ENCODE data around the gene DLST. TPM values are rescaled to one million over a fixed set of nuclear protein-coding genes. Genes with fewer than 3 reads are reported as not detected.
A peak's percentile ranks its signal among the peaks of the same experiment; 100 is the strongest.

DLST gene
- polyA plus RNA-seq, 3 donors = 116 to 132 (median 122) TPM

- DNase-seq (ENCODE audit: extremely low read depth in 1 of 11, low read depth in 9 of 11, low spot score in 4 of 11) = no peak
Measured at GRCh38 chr14:74855021-74855420, 26.7 kb upstream of the DLST start.

DNA sequence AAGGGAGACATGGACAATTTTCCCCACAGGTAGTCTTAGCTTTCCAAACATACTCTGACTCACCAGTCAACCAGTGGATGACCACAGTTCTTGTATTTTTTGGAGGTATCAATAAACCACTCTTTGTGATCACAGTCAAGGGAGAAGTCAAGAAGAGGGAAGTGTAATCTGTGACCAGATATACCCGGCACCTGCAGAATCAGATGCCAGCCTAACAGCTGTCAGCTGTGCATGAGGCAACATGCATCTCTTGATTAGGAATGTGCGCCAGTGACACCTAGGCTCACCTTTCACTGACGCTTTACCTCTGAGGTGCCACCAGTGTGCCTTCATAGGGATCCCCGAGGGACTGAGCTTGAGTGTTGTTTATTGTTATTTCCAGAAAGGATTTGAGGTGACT lies 25.8 kb upstream of the DLST start:
- no peak for DNase-seq (ENCODE audit: extremely low read depth in 1 of 11, low read depth in 9 of 11, low spot score in 4 of 11)

GRCh38 chr14:74856366-74856765 lies 25.4 kb upstream of the DLST start:
- no peak for DNase-seq (ENCODE audit: extremely low read depth in 1 of 11, low read depth in 9 of 11, low spot score in 4 of 11)

- DNase-seq (ENCODE audit: extremely low read depth in 1 of 11, low read depth in 9 of 11, low spot score in 4 of 11) = no peak
Measured at GRCh38 chr14:74858022-74858421, 23.7 kb upstream of the DLST start.

DNA sequence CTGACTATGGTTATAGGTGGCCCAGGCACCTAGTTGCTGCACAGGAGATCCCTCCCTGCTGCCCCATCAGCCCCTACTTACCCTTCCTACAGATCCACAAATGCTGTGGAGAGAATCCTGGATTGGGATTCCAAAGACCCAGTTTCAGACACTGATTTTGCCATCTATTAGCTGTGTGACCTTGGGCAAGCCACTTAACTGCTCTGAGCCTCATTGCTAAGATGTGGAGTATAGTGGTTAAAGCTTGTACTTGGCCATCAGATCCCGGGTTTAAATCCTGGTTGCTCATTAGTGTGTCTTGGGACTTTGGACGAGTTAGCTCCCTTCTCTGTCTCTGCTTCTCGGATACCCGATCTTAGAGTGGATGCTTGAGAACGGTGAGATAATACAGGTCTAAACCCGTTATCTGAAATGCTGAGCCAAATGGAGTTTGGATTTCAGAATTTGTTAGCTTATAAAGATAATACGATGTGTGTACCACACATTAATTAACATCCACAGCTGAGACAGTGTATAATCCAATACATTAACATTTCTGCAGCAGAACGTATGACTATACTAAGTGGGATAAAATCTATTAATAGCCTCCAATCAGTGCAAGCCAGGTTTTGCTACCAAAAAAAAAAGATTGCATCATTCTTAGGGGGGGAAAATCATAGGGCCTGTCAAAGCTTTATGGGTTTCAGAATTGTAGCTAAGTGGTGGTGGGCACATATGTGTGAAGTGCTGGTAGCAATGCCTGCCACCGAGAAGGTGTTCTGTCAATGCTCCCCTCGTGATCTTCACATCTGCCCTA lies 21.8 kb upstream of the DLST start:
- DNase-seq (ENCODE audit: extremely low read depth in 1 of 11, low read depth in 9 of 11, low spot score in 4 of 11) = no peak

DNA sequence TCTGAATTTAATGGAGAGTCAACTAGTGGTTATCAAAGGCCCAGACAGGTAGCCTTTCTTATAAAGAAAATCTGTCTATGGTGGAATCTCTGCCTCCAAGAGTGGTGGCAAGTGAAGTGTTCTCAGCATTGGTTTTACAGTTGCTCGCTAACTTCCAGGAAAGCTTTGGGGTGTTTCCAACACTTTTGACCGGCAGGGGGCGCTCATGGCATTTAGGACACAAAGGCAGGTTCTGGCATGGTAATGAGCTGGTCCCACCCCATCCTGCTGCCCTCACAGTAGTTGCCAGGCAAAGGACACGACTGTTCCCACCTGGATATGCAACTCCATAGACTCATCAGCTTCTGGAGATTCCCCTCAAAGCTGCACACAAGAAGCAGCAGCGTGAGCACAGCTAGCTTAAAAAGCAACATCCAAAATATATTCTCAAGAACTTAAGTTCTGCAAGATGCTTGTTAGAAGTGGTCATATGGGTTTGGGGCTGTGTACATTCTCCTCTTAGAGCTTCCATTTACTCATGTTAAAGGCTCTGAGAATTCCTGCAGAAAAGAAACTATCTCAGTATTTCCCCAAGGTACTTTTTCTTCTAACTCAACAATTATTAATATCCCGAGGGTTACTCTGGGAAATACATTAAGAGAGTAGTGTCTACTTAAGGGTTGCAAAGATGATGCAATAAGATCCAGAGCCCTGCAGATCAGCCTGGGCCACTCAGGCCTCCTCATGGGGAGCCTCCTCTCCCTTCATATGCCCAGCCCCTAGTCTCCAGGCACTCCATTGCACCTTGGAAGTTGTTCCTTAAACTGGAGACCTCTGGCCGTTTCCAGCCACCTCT lies 20.6 kb upstream of the DLST start:
- peak; percentile 55 to 86 (median 71) for DNase-seq (ENCODE audit: extremely low read depth in 1 of 11, low read depth in 9 of 11, low spot score in 4 of 11)

- DNase-seq (ENCODE audit: extremely low read depth in 1 of 11, low read depth in 9 of 11, low spot score in 4 of 11) = no peak
Measured at GRCh38 chr14:74861734-74862090, 20.0 kb upstream of the DLST start.

GRCh38 chr14:74863274-74863673 lies 18.4 kb upstream of the DLST start:
- no peak for DNase-seq (ENCODE audit: extremely low read depth in 1 of 11, low read depth in 9 of 11, low spot score in 4 of 11)

DNA sequence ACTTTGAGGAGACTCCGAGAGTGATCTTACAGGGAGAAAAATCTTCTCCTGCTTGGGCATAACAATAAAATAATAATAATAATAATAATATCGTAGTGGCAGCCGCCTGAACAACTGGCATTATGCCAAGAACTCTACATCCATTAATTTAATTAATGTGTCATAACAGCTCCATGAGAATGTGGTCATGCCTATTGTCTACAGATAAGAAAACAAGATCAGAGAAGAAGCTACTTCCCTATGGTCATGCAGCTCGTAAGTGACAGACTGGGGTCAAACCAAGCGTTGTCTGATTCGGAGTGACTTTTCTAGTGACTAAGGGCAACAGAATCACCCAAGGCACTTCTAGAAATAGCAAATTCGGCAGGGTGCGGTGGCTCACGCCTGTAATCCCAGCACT lies 17.5 kb upstream of the DLST start:
- DNase-seq (ENCODE audit: extremely low read depth in 1 of 11, low read depth in 9 of 11, low spot score in 4 of 11) = no peak

GRCh38 chr14:74865156-74865555 lies 16.6 kb upstream of the DLST start:
- no peak for DNase-seq (ENCODE audit: extremely low read depth in 1 of 11, low read depth in 9 of 11, low spot score in 4 of 11)

- DNase-seq (ENCODE audit: extremely low read depth in 1 of 11, low read depth in 9 of 11, low spot score in 4 of 11) = no peak
Measured at GRCh38 chr14:74866708-74867389, 14.9 kb upstream of the DLST start.

DNA sequence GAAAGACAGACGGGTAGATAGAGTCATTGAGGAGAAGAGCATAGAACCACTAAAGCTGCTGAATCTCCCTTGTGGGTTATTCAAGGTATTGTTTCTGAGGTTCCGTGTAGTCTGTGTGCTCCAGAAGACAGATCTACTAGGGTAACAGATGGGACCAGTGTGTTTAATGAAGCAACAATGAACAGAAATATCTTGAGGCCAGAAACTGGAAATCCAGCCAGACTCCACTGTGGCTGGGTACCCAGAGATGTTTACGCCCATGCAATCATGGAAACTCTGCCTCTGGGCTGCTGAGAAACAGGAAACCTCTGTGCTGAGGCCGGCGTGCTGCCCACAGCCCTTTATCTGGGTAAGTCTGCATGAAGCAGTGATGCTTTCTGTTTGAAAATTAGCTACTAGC lies 14.0 kb upstream of the DLST start:
- DNase-seq (ENCODE audit: extremely low read depth in 1 of 11, low read depth in 9 of 11, low spot score in 4 of 11) = no peak

- DNase-seq (ENCODE audit: extremely low read depth in 1 of 11, low read depth in 9 of 11, low spot score in 4 of 11) = no peak
Measured at GRCh38 chr14:74868739-74869138, 13.0 kb upstream of the DLST start.

GRCh38 chr14:74871819-74872218 lies 9.9 kb upstream of the DLST start:
- DNase-seq (ENCODE audit: extremely low read depth in 1 of 11, low read depth in 9 of 11, low spot score in 4 of 11) = no peak

- no peak for DNase-seq (ENCODE audit: extremely low read depth in 1 of 11, low read depth in 9 of 11, low spot score in 4 of 11)
Measured at GRCh38 chr14:74875204-74875603, 6.5 kb upstream of the DLST start.

- DNase-seq (ENCODE audit: extremely low read depth in 1 of 11, low read depth in 9 of 11, low spot score in 4 of 11) = no peak
Measured at GRCh38 chr14:74875941-74876913, 5.5 kb upstream of the DLST start, which contains the start of gene PROX2. Gene PROX2, minus strand, starts transcription at chr14:74876145. Its CDS starts 12,311 bp downstream, at chr14:74863834.

- no peak for DNase-seq (ENCODE audit: extremely low read depth in 1 of 11, low read depth in 9 of 11, low spot score in 4 of 11)
Measured at GRCh38 chr14:74879427-74880182, 2.1 kb upstream of the DLST start.
